Epithelial cell of proximal tubule (primary cell): ENCODE results near the gene FAM234B. TPM values are rescaled to one million over a fixed set of nuclear protein-coding genes. Genes with fewer than 3 reads are reported as not detected.
A peak's percentile ranks its signal among the peaks of the same experiment; 100 is the strongest.

Experiments used
- DNase-seq: peaks from one replicate; pipeline ENCODE4 v3.0.0-alpha.2; 2011; ENCODE audit warnings: low read depth
- H3K4me3 ChIP-seq: 2 replicates; pipeline ENCODE4 v1.5.1; 2011; ENCODE audit warnings: low read depth, mild to moderate bottlenecking, low read length
- total RNA-seq: library from RNA; depleted of rRNA; stranded (reverse); fragments of >200 nt; gene quantifications from 2 replicates; pipeline ENCODE4 v1.2.3, GENCODE V29; 2015
- TF ChIP-seq, protein P1 (sequence below): conservative IDR thresholded peaks from 2 replicates; pipeline ENCODE4 v1.5.1; 2012; ENCODE audit warnings: low read depth, mild to moderate bottlenecking, low read length

Gene FAM234B, protein sequence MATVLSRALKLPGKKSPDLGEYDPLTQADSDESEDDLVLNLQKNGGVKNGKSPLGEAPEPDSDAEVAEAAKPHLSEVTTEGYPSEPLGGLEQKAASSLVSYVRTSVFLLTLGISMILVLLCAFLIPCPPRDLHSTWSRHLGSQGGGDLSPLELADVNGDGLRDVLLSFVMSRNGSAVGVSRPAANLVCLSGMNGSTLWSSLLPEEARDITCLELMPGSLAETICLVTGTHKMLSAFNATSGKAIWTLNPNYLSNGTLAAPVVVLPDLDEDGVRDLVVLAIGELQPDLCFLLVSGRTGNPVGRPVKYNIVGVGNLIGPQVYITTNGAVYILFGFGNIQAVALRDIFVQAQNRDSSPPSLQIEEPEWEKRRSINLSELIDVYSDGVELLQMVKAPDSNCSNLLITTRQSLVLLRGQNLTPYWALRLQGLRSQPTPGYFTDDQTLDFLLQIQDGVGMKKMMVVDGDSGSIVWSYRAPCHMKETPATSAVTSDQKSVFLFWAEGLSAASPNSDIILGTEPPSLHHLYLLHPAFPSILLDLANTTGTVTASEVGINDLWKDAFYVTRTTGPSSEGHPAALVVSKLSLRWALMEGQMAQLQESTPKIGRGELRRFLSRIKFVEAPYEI
- total RNA-seq, result 3.8 and 6.4 TPM in 2 replicates

DNA sequence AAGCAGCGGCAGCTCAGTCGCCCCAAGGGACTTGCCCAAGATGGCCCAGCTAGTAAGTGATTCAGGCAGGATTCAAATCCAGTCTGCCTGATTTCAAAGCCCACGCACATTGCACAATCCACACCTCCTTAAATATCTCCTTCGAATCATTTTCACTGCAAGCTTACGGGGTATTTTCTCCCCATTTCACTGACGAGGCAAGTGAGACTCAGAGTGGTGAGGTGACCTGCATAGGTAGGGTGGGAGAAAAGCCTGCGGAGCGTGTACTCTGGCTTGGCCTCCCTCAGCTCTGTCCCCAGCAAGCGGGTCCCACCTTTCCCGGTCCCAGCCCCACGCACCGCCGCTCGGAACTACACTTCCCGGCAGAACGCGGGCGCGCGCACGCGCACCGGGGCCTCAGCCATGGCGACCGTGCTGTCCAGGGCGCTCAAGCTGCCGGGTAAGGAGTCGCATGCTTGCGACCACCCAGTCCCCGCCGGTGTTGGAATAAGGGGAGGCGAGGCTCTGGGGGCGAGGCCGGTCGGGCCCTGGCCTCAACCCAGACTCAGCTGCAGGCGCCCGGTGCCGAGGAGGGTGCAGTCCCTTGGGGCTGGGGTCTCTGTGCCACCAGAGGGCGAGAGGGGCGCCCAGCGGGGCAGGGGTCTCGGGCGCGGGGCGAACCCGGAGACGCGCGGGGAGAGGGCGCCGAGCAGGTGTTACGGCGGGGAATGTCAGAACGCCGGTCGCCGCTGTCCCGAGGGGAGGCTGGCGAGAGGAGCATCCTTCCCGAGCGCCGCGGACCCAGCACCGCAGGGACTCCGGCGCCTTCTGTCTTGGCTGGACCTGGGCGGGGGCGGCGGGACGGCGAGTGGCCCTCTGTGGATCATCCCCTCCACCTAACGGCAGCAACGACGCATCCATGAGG, at the start of gene FAM234B:
Gene FAM234B (plus strand): TSS at position 380 of the 904 bp plus-strand sequence. CDS start 23 bp downstream, at position 403.
- TF ChIP-seq, protein P1, sequence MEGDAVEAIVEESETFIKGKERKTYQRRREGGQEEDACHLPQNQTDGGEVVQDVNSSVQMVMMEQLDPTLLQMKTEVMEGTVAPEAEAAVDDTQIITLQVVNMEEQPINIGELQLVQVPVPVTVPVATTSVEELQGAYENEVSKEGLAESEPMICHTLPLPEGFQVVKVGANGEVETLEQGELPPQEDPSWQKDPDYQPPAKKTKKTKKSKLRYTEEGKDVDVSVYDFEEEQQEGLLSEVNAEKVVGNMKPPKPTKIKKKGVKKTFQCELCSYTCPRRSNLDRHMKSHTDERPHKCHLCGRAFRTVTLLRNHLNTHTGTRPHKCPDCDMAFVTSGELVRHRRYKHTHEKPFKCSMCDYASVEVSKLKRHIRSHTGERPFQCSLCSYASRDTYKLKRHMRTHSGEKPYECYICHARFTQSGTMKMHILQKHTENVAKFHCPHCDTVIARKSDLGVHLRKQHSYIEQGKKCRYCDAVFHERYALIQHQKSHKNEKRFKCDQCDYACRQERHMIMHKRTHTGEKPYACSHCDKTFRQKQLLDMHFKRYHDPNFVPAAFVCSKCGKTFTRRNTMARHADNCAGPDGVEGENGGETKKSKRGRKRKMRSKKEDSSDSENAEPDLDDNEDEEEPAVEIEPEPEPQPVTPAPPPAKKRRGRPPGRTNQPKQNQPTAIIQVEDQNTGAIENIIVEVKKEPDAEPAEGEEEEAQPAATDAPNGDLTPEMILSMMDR, result peak; percentile 22
- peak; percentile 18 for DNase-seq

DNA sequence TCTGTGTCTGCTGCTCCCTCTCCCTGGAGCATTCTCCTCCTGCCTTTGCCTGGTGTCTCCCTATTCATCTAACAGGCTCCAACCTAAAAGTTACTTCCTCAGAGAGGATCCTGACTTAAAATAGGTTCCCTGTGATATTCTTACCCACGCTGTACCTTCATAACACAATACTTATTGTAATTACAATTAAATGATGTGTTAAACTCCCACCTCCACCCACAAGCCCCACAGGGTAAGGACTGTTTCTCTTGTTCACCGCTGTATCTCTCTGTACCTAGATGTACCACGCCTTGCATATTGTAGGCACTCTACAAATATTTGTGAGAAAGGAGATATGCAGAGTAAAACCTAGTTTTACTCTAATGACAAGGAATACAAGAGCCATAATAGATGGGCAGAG, 49.1 kb upstream of the FAM234B start:
- DNase-seq, result no peak
- H3K4me3 ChIP-seq, result no peak overlapping the region
- TF ChIP-seq, protein P1, result no peak

More for the DNA sequence above, at the start of gene FAM234B:
- peak within 1 kb of the TSS; percentile 89 for H3K4me3 ChIP-seq

DNA sequence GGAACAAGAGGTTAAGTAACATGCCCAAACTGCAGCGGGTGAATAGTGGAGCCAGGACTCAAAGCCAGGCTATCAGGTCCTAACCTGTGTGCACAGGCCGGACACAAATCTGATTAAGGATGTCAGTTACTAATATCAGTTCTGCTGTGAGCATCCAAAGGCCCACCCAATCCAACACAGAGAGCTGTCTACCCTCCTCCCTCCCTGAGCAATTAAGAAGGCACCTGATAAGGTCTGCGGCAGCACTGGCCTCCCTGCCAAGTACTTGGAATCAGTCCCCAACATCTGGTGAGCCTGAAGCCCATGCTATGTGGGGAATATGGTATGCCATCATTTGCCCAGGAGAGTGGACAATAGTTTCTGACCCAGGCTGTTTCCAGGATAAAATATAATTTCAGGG, 48.0 kb upstream of the FAM234B start:
- H3K4me3 ChIP-seq, result no peak overlapping the region
- TF ChIP-seq, protein P1, result no peak
- no peak for DNase-seq

DNA sequence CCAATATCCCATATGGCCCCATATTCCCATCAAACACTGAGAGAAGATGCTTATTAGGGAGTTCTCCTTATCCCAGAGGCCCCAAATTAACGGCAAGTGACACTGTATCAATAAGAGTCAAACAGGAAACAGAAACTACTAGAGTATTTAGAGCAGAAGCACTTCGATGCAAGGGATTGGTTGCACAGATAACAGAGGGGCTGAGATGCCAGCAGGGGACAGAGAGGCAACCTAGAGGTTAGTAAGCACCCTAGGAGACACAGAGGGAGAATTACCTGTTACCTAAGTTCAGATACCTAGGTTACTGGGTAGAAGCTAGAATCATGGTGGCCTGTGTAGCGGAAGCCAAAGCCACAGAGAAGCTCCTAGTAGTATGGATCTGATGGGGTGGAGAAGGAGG, 47.0 kb upstream of the FAM234B start:
- no peak for DNase-seq

DNA sequence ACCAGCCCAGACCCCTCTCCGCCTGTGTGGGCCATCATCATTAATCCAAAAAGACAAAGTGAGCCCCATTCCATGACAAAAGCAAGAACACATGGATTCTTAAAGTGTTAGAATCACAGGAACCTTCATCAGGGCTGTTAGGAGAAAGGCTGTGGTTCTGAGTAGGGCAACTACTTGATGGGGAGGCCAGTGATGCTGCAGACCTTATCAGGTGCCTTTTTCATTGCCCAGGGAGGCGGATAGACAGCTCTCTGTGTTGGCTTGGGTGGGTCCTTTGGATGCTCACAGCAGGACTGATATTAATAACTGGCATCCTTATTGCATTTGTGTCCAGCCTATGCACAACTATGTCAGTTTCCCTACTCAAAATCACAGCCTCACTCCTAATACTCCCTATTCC, 46.4 kb upstream of the FAM234B start:
- TF ChIP-seq, protein P1, result no peak
- DNase-seq, result no peak
- no peak overlapping the region for H3K4me3 ChIP-seq

More for the DNA sequence above, 47.0 kb upstream of the FAM234B start:
- H3K4me3 ChIP-seq, result no peak overlapping the region
- TF ChIP-seq, protein P1, result no peak

DNA sequence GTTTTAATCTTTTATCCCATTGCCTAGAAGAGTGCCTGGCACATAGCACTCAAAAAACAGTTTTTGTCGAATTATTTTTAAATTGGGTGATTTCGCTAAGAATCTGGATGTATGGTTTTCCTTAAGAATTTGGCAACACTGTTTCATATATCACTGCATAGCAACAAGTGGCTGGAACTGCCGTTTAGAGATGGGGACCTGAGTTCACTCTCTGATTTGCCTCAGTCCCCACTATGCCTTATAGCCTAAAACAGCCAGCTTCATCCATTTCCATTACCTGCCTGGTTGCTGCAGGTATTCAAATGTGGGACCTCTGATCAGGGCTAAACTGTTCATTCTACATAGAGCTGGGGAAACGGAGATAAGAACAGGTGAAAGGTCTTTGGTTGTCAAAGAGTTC, 45.9 kb upstream of the FAM234B start:
- DNase-seq, result no peak
- TF ChIP-seq, protein P1, result no peak
- peak overlapping the region; percentile 96 for H3K4me3 ChIP-seq
